Calu3 (cell line): ENCODE data around the gene PLXNA1. TPM values are rescaled to one million over a fixed set of nuclear protein-coding genes. Genes with fewer than 3 reads are reported as not detected.

Source experiments
- BruUV-seq: library from RNA; stranded (reverse); fragments of 400-500 nt; replicated peaks from 2 replicates; lab custom pipeline; 2021; lab: Mats Ljungman, UMichigan
- CTCF ChIA-PET: fragments of 300-600 bp; sonication (Branson Sonifier 250); formaldehyde crosslinking; loops from one replicate; lab custom pipeline; 2022; ENCODE audit warnings: antibody characterized with exemption; lab: Charles Lee
- DNase-seq: peaks from one replicate; pipeline ENCODE4 v3.0.0; 2022
- H3K27ac Mint-ChIP-seq: one replicate; pipeline ENCODE4 v1.8.0; 2022; ENCODE audit warnings: mixed read lengths; ENCODE audit not compliant: unreplicated experiment
- H3K27me3 Mint-ChIP-seq: one replicate; pipeline ENCODE4 v1.8.0; 2022; ENCODE audit warnings: mixed read lengths; ENCODE audit not compliant: unreplicated experiment
- H3K36me3 Mint-ChIP-seq: one replicate; pipeline ENCODE4 v1.8.0; 2022; ENCODE audit warnings: mild to moderate bottlenecking, moderate library complexity, mixed read lengths; ENCODE audit not compliant: insufficient read depth, unreplicated experiment
- H3K4me1 Mint-ChIP-seq: one replicate; pipeline ENCODE4 v1.8.0; 2022; ENCODE audit warnings: mild to moderate bottlenecking, low read depth, mixed read lengths; ENCODE audit not compliant: unreplicated experiment
- H3K4me3 Mint-ChIP-seq: one replicate; pipeline ENCODE4 v1.8.0; 2022; ENCODE audit warnings: mild to moderate bottlenecking, low read depth, moderate library complexity, mixed read lengths; ENCODE audit not compliant: unreplicated experiment
- H3K9me3 Mint-ChIP-seq: one replicate; pipeline ENCODE4 v1.8.0; 2022; ENCODE audit warnings: low read depth, mixed read lengths; ENCODE audit not compliant: unreplicated experiment
- intact Hi-C: fragments of 100-400 bp; cut with micrococcal nuclease; formaldehyde crosslinking; loops from one replicate; pipeline ENCODE4 v1.10.0; 2022; ENCODE audit not compliant: unreplicated experiment
- total RNA-seq: library from RNA; stranded (reverse); gene quantifications from 2 replicates; pipeline ENCODE4 v1.2.3, GENCODE V29; 2022
- TF ChIP-seq, protein P1 (sequence below): fragments of 200-600 bp; IDR thresholded peaks from one replicate; pipeline ENCODE4 v1.8.0; 2022; ENCODE audit warnings: antibody characterized with exemption; ENCODE audit not compliant: unreplicated experiment

PLXNA1 gene
- total RNA-seq, 1 experiment from 2014 or later, result 84.3 TPM

DNA sequence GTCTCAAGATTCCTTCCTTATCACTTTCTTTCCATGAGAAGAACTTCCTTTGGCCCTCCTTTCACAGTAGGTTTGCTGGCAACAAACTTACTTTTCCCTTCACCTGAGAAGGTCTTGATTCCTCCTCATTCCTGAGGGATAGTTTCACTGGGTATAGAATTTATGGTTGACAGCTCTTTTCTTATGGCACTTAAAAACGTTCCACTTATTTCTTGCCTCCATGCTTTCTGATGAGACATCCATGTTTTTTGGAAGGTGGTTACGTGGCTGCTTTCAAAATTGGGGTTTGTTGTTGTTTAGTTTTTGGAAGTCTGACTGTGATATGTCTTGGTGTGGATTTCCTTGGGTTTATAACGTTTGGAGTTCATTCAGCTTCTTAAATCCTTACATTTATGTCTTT lies 8.2 kb upstream of the PLXNA1 start:
- TF ChIP-seq, protein P1, sequence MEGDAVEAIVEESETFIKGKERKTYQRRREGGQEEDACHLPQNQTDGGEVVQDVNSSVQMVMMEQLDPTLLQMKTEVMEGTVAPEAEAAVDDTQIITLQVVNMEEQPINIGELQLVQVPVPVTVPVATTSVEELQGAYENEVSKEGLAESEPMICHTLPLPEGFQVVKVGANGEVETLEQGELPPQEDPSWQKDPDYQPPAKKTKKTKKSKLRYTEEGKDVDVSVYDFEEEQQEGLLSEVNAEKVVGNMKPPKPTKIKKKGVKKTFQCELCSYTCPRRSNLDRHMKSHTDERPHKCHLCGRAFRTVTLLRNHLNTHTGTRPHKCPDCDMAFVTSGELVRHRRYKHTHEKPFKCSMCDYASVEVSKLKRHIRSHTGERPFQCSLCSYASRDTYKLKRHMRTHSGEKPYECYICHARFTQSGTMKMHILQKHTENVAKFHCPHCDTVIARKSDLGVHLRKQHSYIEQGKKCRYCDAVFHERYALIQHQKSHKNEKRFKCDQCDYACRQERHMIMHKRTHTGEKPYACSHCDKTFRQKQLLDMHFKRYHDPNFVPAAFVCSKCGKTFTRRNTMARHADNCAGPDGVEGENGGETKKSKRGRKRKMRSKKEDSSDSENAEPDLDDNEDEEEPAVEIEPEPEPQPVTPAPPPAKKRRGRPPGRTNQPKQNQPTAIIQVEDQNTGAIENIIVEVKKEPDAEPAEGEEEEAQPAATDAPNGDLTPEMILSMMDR, result no peak
- CTCF ChIA-PET, result no interaction called here
- intact Hi-C loops, result no loop called here
- no TSS peak for BruUV-seq
- DNase-seq, result no peak
- Mint-ChIP-seq H3K36me3 (peaks cover 3% of the 10 kb centered on the region), H3K4me1 (peaks cover 6% of the 10 kb centered on the region), H3K27me3 (peaks cover 52% of the 10 kb centered on the region), H3K9me3 (peaks cover 11% of the 10 kb centered on the region), H3K4me3 (no peak overlapping the region), H3K27ac (no peak overlapping the region)

DNA sequence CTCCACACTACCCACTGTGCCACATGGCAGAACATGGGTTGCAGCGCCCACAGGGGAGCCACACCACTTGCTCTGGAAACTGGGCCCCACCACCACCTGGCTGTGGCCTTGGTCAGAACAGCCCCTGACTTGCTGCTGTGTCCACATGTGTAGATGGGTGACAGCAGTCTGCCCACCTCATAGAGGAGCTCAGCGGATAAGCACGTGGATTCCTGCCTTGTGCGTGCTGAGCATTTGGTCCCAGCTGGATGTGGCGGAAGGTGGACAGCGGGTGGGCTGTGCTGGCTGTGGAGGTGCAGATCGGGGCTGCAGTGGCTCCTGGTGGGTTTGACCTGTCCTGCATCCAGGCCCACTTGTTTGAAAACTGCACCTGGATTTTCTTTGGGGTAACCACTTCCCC lies 6.0 kb upstream of the PLXNA1 start:
- intact Hi-C loops, result no loop called here
- Mint-ChIP-seq H3K9me3 (peaks cover 11% of the 10 kb centered on the region), H3K36me3 (peaks cover 13% of the 10 kb centered on the region), H3K4me1 (peaks cover 11% of the 10 kb centered on the region), H3K27me3 (peaks cover 48% of the 10 kb centered on the region), H3K4me3 (no peak overlapping the region), H3K27ac (no peak overlapping the region)
- CTCF ChIA-PET, result no interaction called here
- no TSS peak for BruUV-seq
- no peak for DNase-seq
- TF ChIP-seq, protein P1, result no peak

DNA sequence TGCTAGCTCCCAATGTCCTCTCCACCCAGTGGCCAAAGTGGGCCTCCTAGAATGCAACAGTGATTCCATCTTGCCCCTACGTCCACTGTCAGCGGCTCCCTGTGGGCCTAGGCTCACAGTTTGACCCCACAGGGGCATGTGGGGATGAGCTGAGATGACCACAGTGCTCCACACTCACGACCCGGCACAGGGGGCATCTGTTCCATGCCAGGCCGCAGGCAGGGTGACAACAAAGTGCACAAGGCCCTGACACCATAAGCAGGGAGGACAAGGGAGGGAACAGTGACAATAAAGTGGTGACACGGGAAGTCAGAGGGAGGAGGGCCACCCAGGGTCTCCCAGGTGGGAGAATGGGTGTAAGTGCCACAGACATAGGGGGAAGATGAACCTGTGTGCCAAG lies 5.1 kb upstream of the PLXNA1 start:
- intact Hi-C loops, result no loop called here
- Mint-ChIP-seq H3K27ac (no peak overlapping the region), H3K4me1 (peaks cover 11% of the 10 kb centered on the region), H3K4me3 (no peak overlapping the region), H3K9me3 (peaks cover 11% of the 10 kb centered on the region), H3K36me3 (peaks cover 21% of the 10 kb centered on the region), H3K27me3 (peaks cover 48% of the 10 kb centered on the region)
- no TSS peak for BruUV-seq
- CTCF ChIA-PET, result no interaction called here
- TF ChIP-seq, protein P1, result no peak
- no peak for DNase-seq

DNA sequence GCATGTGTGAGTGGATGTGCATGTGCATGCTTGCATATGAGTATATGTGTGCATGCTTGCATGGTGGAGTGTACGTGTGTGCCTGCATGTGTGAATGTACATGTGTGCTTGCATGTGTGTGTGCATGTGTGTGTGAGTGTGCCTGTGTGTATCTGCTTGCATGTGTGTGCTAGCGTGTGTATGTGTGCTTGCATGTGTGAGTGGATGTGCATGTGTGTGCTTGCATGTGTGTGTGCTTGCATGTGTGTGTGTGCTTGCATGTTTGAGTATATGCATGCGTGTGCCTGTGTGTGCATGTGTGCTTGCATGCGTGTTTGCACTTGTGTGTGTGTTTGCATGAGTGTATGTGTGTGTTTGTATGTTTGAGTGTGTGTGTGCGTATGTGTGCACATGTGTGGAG lies 4.6 kb upstream of the PLXNA1 start:
- H3K4me1 Mint-ChIP-seq, result peaks cover 11% of the 10 kb centered on the region
- peaks cover 48% of the 10 kb centered on the region for H3K27me3 Mint-ChIP-seq
- peaks cover 22% of the 10 kb centered on the region for H3K36me3 Mint-ChIP-seq
- TF ChIP-seq, protein P1, result no peak
- H3K9me3 Mint-ChIP-seq, result peaks cover 11% of the 10 kb centered on the region
- no peak overlapping the region for H3K27ac Mint-ChIP-seq
- no peak overlapping the region for H3K4me3 Mint-ChIP-seq
- no TSS peak for BruUV-seq
- no peak for DNase-seq
- intact Hi-C loops, result no loop called here
- CTCF ChIA-PET, result interaction anchor here (1.0 kb wide), 1 partner anchor 226 kb away, joined by 3 read pairs; no protein-coding TSS in a partner anchor
